AG09319 (cell line): ENCODE results near the gene IDH3A.

ENCODE experiments used
- DNase-seq: peaks from one replicate; pipeline ENCODE4 v3.0.0-alpha.2; 2010; ENCODE audit warnings: low read depth; ENCODE audit errors: extremely low read depth
- CTCF ChIP-seq: IDR thresholded peaks from 2 replicates; pipeline ENCODE4 v1.5.1; 2011; ENCODE audit warnings: low read depth, mild to moderate bottlenecking, inconsistent platforms, low read length, moderate library complexity

Gene IDH3A

DNA sequence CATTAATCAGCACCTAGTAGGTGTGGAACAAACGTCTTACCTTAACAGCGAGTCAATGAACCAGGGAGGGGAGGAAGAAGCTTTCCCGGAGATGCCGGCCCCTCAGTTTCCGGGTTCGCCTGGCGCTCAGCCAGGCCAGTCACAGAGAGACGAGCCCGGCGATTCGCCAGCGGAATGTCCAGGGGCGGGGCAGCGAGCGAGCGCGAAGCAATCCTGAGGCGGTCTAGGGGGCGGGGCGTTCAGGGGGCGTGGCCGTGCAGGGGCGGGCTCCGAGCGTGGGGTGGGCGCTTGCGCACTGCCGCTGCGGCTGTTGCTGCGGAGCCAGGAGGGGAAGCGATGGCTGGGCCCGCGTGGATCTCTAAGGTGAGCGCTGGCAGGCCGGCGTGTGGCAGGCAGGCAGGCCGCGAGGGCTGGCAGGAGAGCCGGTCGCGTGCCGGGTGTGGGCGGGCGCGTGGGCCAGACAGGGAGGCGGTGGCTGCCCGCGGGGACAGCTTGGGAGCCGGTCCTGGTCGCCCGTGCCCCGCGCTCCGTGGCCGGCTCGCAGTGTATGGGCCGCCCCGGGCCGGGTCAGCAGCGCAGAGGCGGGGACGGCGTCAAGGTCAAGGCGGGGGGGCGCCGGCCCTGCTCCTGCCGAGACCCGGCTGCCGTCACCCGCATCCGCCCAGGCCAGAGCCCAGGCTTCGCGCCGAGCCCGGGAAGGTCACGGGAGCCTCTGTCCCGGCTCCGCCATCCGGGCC lies at the start of gene IDH3A:
IDH3A (plus strand) TSS at position 295 of the 737 bp plus-strand sequence; CDS start at position 337, 42 bp downstream.
- TF ChIP-seq CTCF: no peak
- DNase-seq: peak; percentile 90

- TF ChIP-seq CTCF: no peak
- no peak for DNase-seq
These were observed 48.3 kb upstream of the IDH3A start for GRCh38 chr15:78100886-78101285.

GRCh38 chr15:78101423-78102105 lies 47.6 kb upstream of the IDH3A start:
- DNase-seq: no peak
- TF ChIP-seq CTCF: no peak

DNA sequence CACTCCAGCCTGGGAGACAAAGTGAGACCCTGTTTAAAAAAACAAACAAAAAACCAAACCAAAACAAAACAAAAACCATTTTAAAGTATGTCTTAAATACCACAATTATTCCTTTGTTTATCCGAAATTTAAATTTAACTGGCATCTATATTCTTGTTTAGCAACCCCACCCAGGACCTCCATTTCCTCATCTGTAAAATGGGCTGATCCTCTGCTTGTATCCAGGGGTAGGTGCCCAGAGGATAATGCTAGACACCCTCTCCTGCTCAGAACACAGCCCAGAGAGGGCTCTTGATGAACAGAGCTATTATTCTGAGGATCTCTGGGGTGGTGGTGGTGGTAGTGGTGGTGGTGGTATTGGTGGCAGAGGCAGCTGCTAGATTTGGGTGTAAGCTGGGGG lies 47.0 kb upstream of the IDH3A start:
- no peak for TF ChIP-seq CTCF
- no peak for DNase-seq

DNA sequence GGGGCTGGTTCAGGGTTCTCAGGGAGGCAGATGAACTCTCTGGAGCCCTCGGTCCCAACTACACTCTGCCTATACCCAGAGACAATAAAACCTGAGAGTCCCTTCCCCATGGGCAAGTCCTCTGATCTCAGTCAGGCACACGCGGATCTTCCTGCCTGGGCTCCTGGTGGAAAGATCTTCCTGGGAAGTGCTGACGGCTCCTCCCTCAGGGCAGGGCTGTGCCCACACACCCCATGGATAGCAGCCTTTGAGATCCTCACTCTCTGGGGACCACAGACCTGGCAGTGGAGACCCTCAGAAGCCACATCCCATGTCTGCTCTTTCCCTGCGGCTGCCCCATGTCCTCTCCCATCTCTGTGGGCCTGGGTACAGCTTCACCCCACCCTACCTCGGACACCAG lies 46.4 kb upstream of the IDH3A start:
- DNase-seq: no peak

DNA sequence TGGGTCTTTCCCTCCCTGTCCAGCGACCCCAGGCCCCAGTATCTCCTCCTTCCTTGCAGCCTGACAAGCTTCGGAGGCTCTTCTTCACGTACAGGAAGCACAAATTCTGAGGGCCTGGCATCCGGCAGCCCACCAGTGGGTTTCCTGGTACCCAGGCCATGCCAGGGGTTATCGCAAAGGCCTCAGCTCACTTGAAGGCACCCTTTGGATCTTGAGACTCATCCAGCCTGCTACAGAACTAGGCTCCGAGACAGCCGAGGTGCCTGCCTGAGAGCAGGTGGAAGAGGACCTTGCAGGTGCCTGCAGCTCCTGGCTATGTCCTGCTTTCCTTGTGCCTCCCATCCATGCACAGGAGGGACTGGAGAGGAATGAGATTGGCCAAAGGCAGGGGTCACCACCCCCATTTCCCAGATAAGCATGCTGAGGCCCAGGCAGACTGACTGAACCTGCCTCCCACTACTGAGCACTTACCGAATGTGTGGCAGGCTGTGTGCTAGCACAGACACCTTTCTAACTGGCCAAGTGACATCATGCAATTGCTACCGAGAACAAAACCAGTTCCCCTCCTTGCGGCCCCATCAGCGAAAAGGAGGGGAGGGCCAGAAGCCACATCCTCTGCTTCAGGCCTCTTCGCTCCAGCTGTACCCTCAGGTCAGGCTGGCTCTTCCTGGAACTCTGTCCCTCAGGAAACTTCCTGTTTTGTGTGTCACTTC lies 45.6 kb upstream of the IDH3A start:
- DNase-seq: no peak
- TF ChIP-seq CTCF: no peak

More for the DNA sequence above, 46.4 kb upstream of the IDH3A start:
- no peak for TF ChIP-seq CTCF

DNA sequence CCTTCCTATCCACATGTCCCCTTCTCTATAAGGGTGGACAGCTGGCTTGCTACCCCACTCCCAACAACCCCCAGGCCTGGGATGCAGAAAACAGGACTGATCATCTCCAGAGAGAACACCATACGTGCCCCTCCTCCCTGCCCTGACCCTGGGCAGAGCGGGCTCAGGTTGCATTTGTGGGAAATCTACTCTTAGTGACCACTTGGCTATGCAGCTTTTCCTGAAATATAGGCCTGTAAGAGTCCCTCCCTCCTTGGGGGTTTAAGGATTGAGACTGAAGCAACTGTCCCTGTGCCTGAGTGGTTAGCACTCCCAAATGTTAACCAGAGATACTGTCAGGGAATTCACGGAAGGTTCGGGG lies 45.1 kb upstream of the IDH3A start:
- TF ChIP-seq CTCF: no peak
- no peak for DNase-seq
